Mononuclear cell (primary cell): Measurements from ENCODE around the gene BICDL2. TPM values are rescaled to one million over a fixed set of nuclear protein-coding genes. Genes with fewer than 3 reads are reported as not detected.

Experiments used
- H3K27me3 ChIP-seq: 2 replicates; pipeline ENCODE4 v1.6.0; 2011; ENCODE audit warnings: low read length, control low read depth; ENCODE audit not compliant: insufficient read depth
- H3K4me1 ChIP-seq: 2 replicates; pipeline ENCODE4 v1.5.1; 2011; ENCODE audit warnings: mild to moderate bottlenecking, low read length, control low read depth; ENCODE audit not compliant: insufficient read depth
- H3K4me3 ChIP-seq: 2 replicates; pipeline ENCODE4 v1.5.1; 2011; ENCODE audit warnings: mild to moderate bottlenecking, low read length, moderate library complexity
- H3K9me3 ChIP-seq: 2 replicates; pipeline ENCODE4 v1.5.1; 2011; ENCODE audit warnings: low read depth, mild to moderate bottlenecking, control low read depth, low read length
- total RNA-seq: library from RNA; depleted of rRNA; stranded (reverse); fragments of >200 nt; gene quantifications from one replicate; pipeline ENCODE4 v1.2.3, GENCODE V29; 2012

Gene BICDL2
- total RNA-seq, 1 donor = 0.10 TPM

- Histone ChIP-seq H3K9me3 (no peaks in the 10 kb centered on the region), H3K4me3 (no peak overlapping the region), H3K27me3 (peaks cover 25% of the 10 kb centered on the region), H3K4me1 (peaks cover 67% of the 10 kb centered on the region)
Measured at GRCh38 chr16:3026003-3026378, 10.8 kb downstream of the BICDL2 start.

- H3K9me3 ChIP-seq = no peaks in the 10 kb centered on the region
- no peak overlapping the region for H3K4me3 ChIP-seq
- H3K4me1 ChIP-seq = peaks cover 73% of the 10 kb centered on the region
- H3K27me3 ChIP-seq = peaks cover 18% of the 10 kb centered on the region
Measured at GRCh38 chr16:3025032-3026002, 11.4 kb downstream of the BICDL2 start.

GRCh38 chr16:3023669-3024478, 12.9 kb downstream of the BICDL2 start, which contains the start of the genes HCFC1R1 and THOC6:
Gene HCFC1R1, minus strand, starts transcription at chr16:3023942. Its CDS starts 1 bp downstream, at chr16:3023941.
Gene THOC6, plus strand, starts transcription at chr16:3024035. Its CDS starts 292 bp downstream, at chr16:3024327.
- peaks cover 4% of the 10 kb centered on the region for H3K27me3 ChIP-seq
- H3K9me3 ChIP-seq = no peaks in the 10 kb centered on the region
- peak within 1 kb of the TSS; percentile 45 for H3K4me3 ChIP-seq
- peaks cover 70% of the 10 kb centered on the region for H3K4me1 ChIP-seq

DNA sequence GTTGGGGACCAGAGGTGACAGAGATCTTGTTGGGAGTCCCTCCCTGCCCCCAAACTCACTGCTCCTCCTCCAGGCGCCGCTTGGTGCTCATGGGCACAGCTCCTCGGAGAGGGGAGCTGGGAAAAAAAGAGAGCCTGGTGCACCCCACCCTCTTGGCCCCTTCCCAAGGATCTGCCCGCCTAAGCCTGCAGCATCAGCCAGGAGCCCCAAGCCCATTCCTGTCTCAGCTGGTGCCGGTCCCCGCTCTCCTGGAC, 13.4 kb downstream of the BICDL2 start:
- Histone ChIP-seq H3K4me3 (peak overlapping the region; percentile 45), H3K4me1 (peaks cover 70% of the 10 kb centered on the region), H3K27me3 (peaks cover 2% of the 10 kb centered on the region), H3K9me3 (no peaks in the 10 kb centered on the region)

DNA sequence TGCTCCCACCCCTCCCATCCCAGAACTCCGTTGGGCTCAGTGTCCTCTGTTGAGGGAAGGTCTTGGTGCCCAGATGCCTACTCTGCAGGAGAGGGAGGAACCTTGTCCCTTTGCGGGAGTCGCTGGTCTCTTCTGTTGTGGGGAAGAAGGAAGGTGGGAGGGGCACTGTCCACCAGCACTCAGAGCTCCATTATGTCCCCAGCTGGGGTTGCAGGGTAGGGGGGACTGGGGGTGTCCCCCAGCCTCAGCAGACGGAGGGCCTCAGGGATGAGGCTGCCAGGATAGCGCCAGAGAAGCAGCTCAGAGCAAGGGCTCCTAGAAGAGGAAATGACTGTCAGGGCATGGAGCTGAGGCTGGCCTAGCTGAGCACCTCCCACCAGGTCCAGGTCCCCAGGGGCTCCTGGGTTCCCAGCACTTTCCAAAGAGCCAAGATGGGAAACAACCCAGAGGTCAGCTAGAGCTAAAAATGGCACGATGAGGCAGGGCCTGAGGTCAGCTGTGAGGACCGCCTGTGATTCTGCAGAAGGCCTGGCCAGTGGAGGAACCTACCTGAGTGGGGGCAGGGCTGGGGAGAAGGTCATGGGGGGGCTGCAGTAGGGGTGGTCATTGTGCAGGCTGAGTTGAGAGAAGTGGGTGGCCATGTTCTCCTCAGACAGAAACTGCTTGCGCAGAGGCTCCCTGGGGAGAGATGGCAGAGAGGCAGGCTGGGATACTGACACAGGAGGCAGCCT, 13.9 kb downstream of the BICDL2 start:
- Histone ChIP-seq H3K9me3 (no peaks in the 10 kb centered on the region), H3K4me1 (peaks cover 70% of the 10 kb centered on the region), H3K4me3 (no peak overlapping the region), H3K27me3 (peaks cover 6% of the 10 kb centered on the region)

GRCh38 chr16:3022208-3022683, 14.5 kb downstream of the BICDL2 start:
- Histone ChIP-seq H3K9me3 (no peaks in the 10 kb centered on the region), H3K4me3 (no peak overlapping the region), H3K27me3 (peaks cover 6% of the 10 kb centered on the region), H3K4me1 (peaks cover 69% of the 10 kb centered on the region)

- Histone ChIP-seq H3K9me3 (no peaks in the 10 kb centered on the region), H3K4me1 (peaks cover 69% of the 10 kb centered on the region), H3K27me3 (peaks cover 6% of the 10 kb centered on the region), H3K4me3 (peak overlapping the region; percentile 48)
Measured at GRCh38 chr16:3021449-3022207, 15.1 kb downstream of the BICDL2 start.

- peaks cover 69% of the 10 kb centered on the region for H3K4me1 ChIP-seq
- H3K9me3 ChIP-seq = no peaks in the 10 kb centered on the region
- H3K27me3 ChIP-seq = peaks cover 6% of the 10 kb centered on the region
- H3K4me3 ChIP-seq = peak overlapping the region; percentile 48
Measured at GRCh38 chr16:3020604-3021448, 15.9 kb downstream of the BICDL2 start.

- H3K4me3 ChIP-seq = peak within 1 kb of the TSS; percentile 48
- no peaks in the 10 kb centered on the region for H3K9me3 ChIP-seq
- peaks cover 6% of the 10 kb centered on the region for H3K27me3 ChIP-seq
- peaks cover 67% of the 10 kb centered on the region for H3K4me1 ChIP-seq
Measured at GRCh38 chr16:3020247-3020603, 16.5 kb downstream of the BICDL2 start, which contains the start of gene TNFRSF12A. Gene TNFRSF12A, plus strand, starts transcription at chr16:3020368. Its CDS starts 30 bp downstream, at chr16:3020398.

- Histone ChIP-seq H3K27me3 (peaks cover 6% of the 10 kb centered on the region), H3K4me3 (peak overlapping the region; percentile 48), H3K9me3 (no peaks in the 10 kb centered on the region), H3K4me1 (peaks cover 62% of the 10 kb centered on the region)
Measured at GRCh38 chr16:3019594-3020246, 17.0 kb downstream of the BICDL2 start.

GRCh38 chr16:3017794-3018506, 18.8 kb downstream of the BICDL2 start, which contains the start of gene CLDN6:
Gene CLDN6, minus strand, starts transcription at chr16:3018183. Its CDS starts 2,162 bp downstream, at chr16:3016021.
- H3K27me3 ChIP-seq = peaks cover 6% of the 10 kb centered on the region
- no peak within 1 kb of the TSS for H3K4me3 ChIP-seq
- H3K4me1 ChIP-seq = peaks cover 46% of the 10 kb centered on the region

GRCh38 chr16:3017344-3017743, 19.4 kb downstream of the BICDL2 start:
- no peaks in the 10 kb centered on the region for H3K9me3 ChIP-seq
- H3K4me3 ChIP-seq = no peak overlapping the region
- peaks cover 6% of the 10 kb centered on the region for H3K27me3 ChIP-seq
- peaks cover 40% of the 10 kb centered on the region for H3K4me1 ChIP-seq

More at GRCh38 chr16:3017794-3018506, 18.8 kb downstream of the BICDL2 start, which contains the start of gene CLDN6:
- no peaks in the 10 kb centered on the region for H3K9me3 ChIP-seq
